K562 (cell line): Measurements from ENCODE around the gene CAPN8.

ENCODE experiments used
- MEF2A ChIP-seq: IDR thresholded peaks from 2 replicates; pipeline ENCODE4 v1.6.1; 2011; ENCODE audit warnings: low read depth, mild to moderate bottlenecking, low read length, moderate library complexity; ENCODE audit not compliant: control insufficient read depth
- NBN ChIP-seq: fragments of 450-650 bp; IDR thresholded peaks from 2 replicates; pipeline ENCODE4 v1.6.1; 2016; ENCODE audit warnings: low read depth, mild to moderate bottlenecking
- NCOA1 ChIP-seq: fragments of 450-650 bp; IDR thresholded peaks from 2 replicates; pipeline ENCODE4 v1.6.1; 2016; ENCODE audit warnings: low read depth
- RBBP5 ChIP-seq: fragments of 200-600 bp; sonication (generic); IDR thresholded peaks from 2 replicates; pipeline ENCODE4 v1.6.1; 2012; ENCODE audit warnings: borderline replicate concordance, mild to moderate bottlenecking, low read length, control low read depth, inconsistent platforms; ENCODE audit not compliant: insufficient read depth, poor library complexity, severe bottlenecking
- RFX5 ChIP-seq: IDR thresholded peaks from 2 replicates; pipeline ENCODE4 v1.6.1; 2011; ENCODE audit warnings: low read depth, mild to moderate bottlenecking, improper control_type of control experiment, low read length
- ZFPM2 ChIP-seq: fragments of 250-450 bp; sonication (Bioruptor Pico); IDR thresholded peaks from 2 replicates; pipeline ENCODE4 v1.5.1; 2022; ENCODE audit warnings: mild to moderate bottlenecking
- ZNF507 ChIP-seq: conservative IDR thresholded peaks from 2 replicates; pipeline ENCODE4 v1.6.1; 2017; ENCODE audit warnings: missing genetic modification characterization, missing compliant biosample characterization
- TF ChIP-seq, protein P1 (sequence below), 3 experiments: IDR thresholded peaks in 2 of 3; conservative IDR thresholded peaks in 1 of 3; 2 replicates each; pipeline ENCODE4 v1.5.1; 2011 to 2012; ENCODE audit warnings: low read length in 3 of 3, mild to moderate bottlenecking in 3 of 3, control low read depth in 2 of 3, improper control_type of control experiment in 1 of 3, inconsistent platforms in 1 of 3, low read depth in 1 of 3, mixed read lengths in 1 of 3, moderate library complexity in 1 of 3; ENCODE audit not compliant: insufficient read depth in 2 of 3

DNA sequence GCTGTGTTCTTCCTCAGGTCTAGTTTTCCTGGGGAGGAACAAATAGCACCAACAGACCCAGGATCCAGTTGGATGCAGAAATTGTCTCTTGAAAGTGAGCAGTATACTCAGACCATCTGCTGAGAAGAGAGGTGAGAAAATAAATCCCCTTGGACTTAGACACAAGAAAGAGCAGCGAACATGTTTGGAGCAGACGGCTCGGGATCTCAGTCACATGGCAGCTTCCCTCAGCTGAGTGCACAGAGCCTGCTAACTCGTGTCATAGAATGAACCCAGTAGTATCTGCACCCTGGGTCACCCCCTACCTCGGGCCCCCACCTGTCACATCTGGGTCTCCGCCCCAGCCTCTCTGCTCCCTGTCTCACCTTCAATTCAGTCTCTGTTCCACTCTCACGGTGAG is 156.7 kb downstream of the CAPN8 start:
- TF ChIP-seq ZFPM2 = no peak
- TF ChIP-seq, protein P1, sequence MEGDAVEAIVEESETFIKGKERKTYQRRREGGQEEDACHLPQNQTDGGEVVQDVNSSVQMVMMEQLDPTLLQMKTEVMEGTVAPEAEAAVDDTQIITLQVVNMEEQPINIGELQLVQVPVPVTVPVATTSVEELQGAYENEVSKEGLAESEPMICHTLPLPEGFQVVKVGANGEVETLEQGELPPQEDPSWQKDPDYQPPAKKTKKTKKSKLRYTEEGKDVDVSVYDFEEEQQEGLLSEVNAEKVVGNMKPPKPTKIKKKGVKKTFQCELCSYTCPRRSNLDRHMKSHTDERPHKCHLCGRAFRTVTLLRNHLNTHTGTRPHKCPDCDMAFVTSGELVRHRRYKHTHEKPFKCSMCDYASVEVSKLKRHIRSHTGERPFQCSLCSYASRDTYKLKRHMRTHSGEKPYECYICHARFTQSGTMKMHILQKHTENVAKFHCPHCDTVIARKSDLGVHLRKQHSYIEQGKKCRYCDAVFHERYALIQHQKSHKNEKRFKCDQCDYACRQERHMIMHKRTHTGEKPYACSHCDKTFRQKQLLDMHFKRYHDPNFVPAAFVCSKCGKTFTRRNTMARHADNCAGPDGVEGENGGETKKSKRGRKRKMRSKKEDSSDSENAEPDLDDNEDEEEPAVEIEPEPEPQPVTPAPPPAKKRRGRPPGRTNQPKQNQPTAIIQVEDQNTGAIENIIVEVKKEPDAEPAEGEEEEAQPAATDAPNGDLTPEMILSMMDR (IDR thresholded peaks at IDR 0.05 in 2 of 3, conservative IDR thresholded peaks at IDR 0.05 in 1 of 3; ENCODE audit: insufficient read depth in 2 of 3, low read depth in 1 of 3, low read length in 3 of 3) = no peak
- TF ChIP-seq MEF2A = no peak
- TF ChIP-seq RBBP5 = no peak
- no peak for TF ChIP-seq RFX5
- no peak for TF ChIP-seq NCOA1
- TF ChIP-seq ZNF507 = no peak
- TF ChIP-seq NBN = no peak
